SU-DHL-6 (cell line): ENCODE results near the gene WDR11.

ENCODE experiments used
- CTCF ChIP-seq: fragments of 200-600 bp; sonication (generic); IDR thresholded peaks from one replicate; pipeline ENCODE4 v1.5.1; 2017; ENCODE audit warnings: antibody characterized with exemption, mild to moderate bottlenecking, low read length, moderate library complexity; ENCODE audit not compliant: insufficient read depth, poor library complexity, severe bottlenecking
- EZH2phosphoT487 ChIP-seq: fragments of 200-600 bp; sonication (generic), shearing (Covaris generic); conservative IDR thresholded peaks from 2 replicates; pipeline ENCODE4 v1.6.1; 2018; ENCODE audit warnings: mild to moderate bottlenecking, antibody characterized with exemption, low read length, moderate library complexity, mixed read lengths

GRCh38 chr10:120948889-120949608 lies 97.9 kb downstream of the WDR11 start:
- TF ChIP-seq CTCF (peak; percentile 57), EZH2phosphoT487 (no peak)
